IPS-18a (cell line): ENCODE data around the gene RNF5.
"Not testable (repeated sequence)": the region's sequence is repeated elsewhere in the genome, so short reads cannot be mapped to it uniquely, and the experiment has no call there.

Experiments used
- H3K27ac ChIP-seq: one replicate; pipeline ENCODE4 v1.5.1; 2013; ENCODE audit warnings: low read length
- H3K27me3 ChIP-seq: one replicate; pipeline ENCODE4 v1.6.1; 2013; ENCODE audit warnings: mild to moderate bottlenecking, low read length; ENCODE audit not compliant: control insufficient read depth, insufficient read depth
- H3K36me3 ChIP-seq: one replicate; pipeline ENCODE4 v1.6.1; 2013; ENCODE audit warnings: low read depth, low read length; ENCODE audit not compliant: control insufficient read depth
- H3K4me1 ChIP-seq: one replicate; pipeline ENCODE4 v1.6.1; 2013; ENCODE audit warnings: low read depth, low read length; ENCODE audit not compliant: control insufficient read depth
- H3K4me3 ChIP-seq: one replicate; pipeline ENCODE4 v1.5.1; 2013; ENCODE audit warnings: low read length
- H3K9ac ChIP-seq: one replicate; pipeline ENCODE4 v1.6.1; 2013; ENCODE audit warnings: mild to moderate bottlenecking, low read length, moderate library complexity
- H3K9me3 ChIP-seq: one replicate; pipeline ENCODE4 v1.6.1; 2013; ENCODE audit warnings: low read depth, low read length; ENCODE audit not compliant: control insufficient read depth

Gene RNF5

GRCh38 chr6:32189069-32189741, 11.0 kb downstream of the RNF5 start:
- Histone ChIP-seq H3K9ac (peak overlapping the region; percentile 78), H3K4me1 (peaks cover 26% of the 10 kb centered on the region), H3K36me3 (peaks cover 19% of the 10 kb centered on the region), H3K4me3 (peak overlapping the region; percentile 77), H3K9me3 (no peaks in the 10 kb centered on the region), H3K27me3 (no peaks in the 10 kb centered on the region), H3K27ac (peak overlapping the region; percentile 39)

GRCh38 chr6:32189742-32190053, 11.5 kb downstream of the RNF5 start:
- Histone ChIP-seq H3K27me3 (no peaks in the 10 kb centered on the region), H3K27ac (peak overlapping the region; percentile 39), H3K9ac (peak overlapping the region; percentile 78), H3K9me3 (no peaks in the 10 kb centered on the region), H3K4me1 (peaks cover 31% of the 10 kb centered on the region), H3K36me3 (peaks cover 19% of the 10 kb centered on the region), H3K4me3 (peak overlapping the region; percentile 77)

GRCh38 chr6:32190054-32190851, 12.0 kb downstream of the RNF5 start, which contains the start of gene PBX2:
TSS of gene PBX2 (minus strand) at chr6:32190202. CDS start at chr6:32189915, 287 bp downstream.
- H3K4me1 ChIP-seq = peaks cover 34% of the 10 kb centered on the region
- H3K27me3 ChIP-seq = no peaks in the 10 kb centered on the region

GRCh38 chr6:32190911-32191677, 12.9 kb downstream of the RNF5 start:
- Histone ChIP-seq H3K9me3 (no peaks in the 10 kb centered on the region), H3K9ac (no peak overlapping the region), H3K4me3 (no peak overlapping the region), H3K27me3 (no peaks in the 10 kb centered on the region), H3K36me3 (peaks cover 19% of the 10 kb centered on the region), H3K4me1 (peaks cover 34% of the 10 kb centered on the region), H3K27ac (no peak overlapping the region)

More at GRCh38 chr6:32190054-32190851, 12.0 kb downstream of the RNF5 start, which contains the start of gene PBX2:
- Histone ChIP-seq H3K9me3 (no peaks in the 10 kb centered on the region), H3K4me3 (peak within 1 kb of the TSS; percentile 77), H3K9ac (peak within 1 kb of the TSS; percentile 78), H3K36me3 (peaks cover 19% of the 10 kb centered on the region), H3K27ac (peak within 1 kb of the TSS; percentile 39)

GRCh38 chr6:32191696-32192607, 13.7 kb downstream of the RNF5 start:
- Histone ChIP-seq H3K27ac (no peak overlapping the region), H3K9me3 (no peaks in the 10 kb centered on the region), H3K27me3 (no peaks in the 10 kb centered on the region), H3K4me1 (peaks cover 36% of the 10 kb centered on the region), H3K36me3 (peaks cover 10% of the 10 kb centered on the region), H3K4me3 (no peak overlapping the region), H3K9ac (no peak overlapping the region)

GRCh38 chr6:32192608-32193039, 14.4 kb downstream of the RNF5 start, which contains the start of gene GPSM3:
TSS of gene GPSM3 (minus strand) at chr6:32192643. CDS start at chr6:32192513, 130 bp downstream.
- Histone ChIP-seq H3K9me3 (no peaks in the 10 kb centered on the region), H3K27me3 (no peaks in the 10 kb centered on the region), H3K4me1 (peaks cover 38% of the 10 kb centered on the region), H3K27ac (no peak within 1 kb of the TSS), H3K9ac (no peak within 1 kb of the TSS), H3K36me3 (peaks cover 4% of the 10 kb centered on the region), H3K4me3 (no peak within 1 kb of the TSS)

- H3K27ac ChIP-seq, H3K9ac ChIP-seq, H3K9me3 ChIP-seq, H3K4me3 ChIP-seq, H3K36me3 ChIP-seq, H3K27me3 ChIP-seq: not testable (repeated sequence)
- peaks cover 38% of the 10 kb centered on the region for H3K4me1 ChIP-seq
These were observed 14.9 kb downstream of the RNF5 start for GRCh38 chr6:32193096-32193495.

GRCh38 chr6:32194388-32194787, 16.2 kb downstream of the RNF5 start:
- H3K36me3 ChIP-seq = no peaks in the 10 kb centered on the region
- H3K9me3 ChIP-seq = no peaks in the 10 kb centered on the region
- no peak overlapping the region for H3K4me3 ChIP-seq
- peaks cover 32% of the 10 kb centered on the region for H3K4me1 ChIP-seq
- no peak overlapping the region for H3K27ac ChIP-seq
- H3K9ac ChIP-seq = no peak overlapping the region
- H3K27me3 ChIP-seq = no peaks in the 10 kb centered on the region

- H3K4me1 ChIP-seq = peaks cover 32% of the 10 kb centered on the region
- no peaks in the 10 kb centered on the region for H3K9me3 ChIP-seq
- H3K9ac ChIP-seq = peak overlapping the region; percentile 73
- no peaks in the 10 kb centered on the region for H3K36me3 ChIP-seq
- peak overlapping the region; percentile 92 for H3K27ac ChIP-seq
- no peaks in the 10 kb centered on the region for H3K27me3 ChIP-seq
- peak overlapping the region; percentile 68 for H3K4me3 ChIP-seq
These were observed 16.8 kb downstream of the RNF5 start for GRCh38 chr6:32194825-32195651.

GRCh38 chr6:32195652-32195901, 17.4 kb downstream of the RNF5 start:
- no peak overlapping the region for H3K4me3 ChIP-seq
- no peak overlapping the region for H3K27ac ChIP-seq
- peaks cover 32% of the 10 kb centered on the region for H3K4me1 ChIP-seq
- H3K36me3 ChIP-seq = no peaks in the 10 kb centered on the region
- no peaks in the 10 kb centered on the region for H3K27me3 ChIP-seq
- no peaks in the 10 kb centered on the region for H3K9me3 ChIP-seq
- peak overlapping the region; percentile 96 for H3K9ac ChIP-seq
